SK-N-SH treated with all-trans-retinoic acid at 6 μM for 48 hours (cell line): Measurements from ENCODE around the gene FANCM.

Source experiments
- ARNTL ChIP-seq: fragments of 450-650 bp; formaldehyde crosslinking; IDR thresholded peaks from 2 replicates; pipeline ENCODE4 v1.5.0; 2020; ENCODE audit warnings: low read depth, mild to moderate bottlenecking, moderate library complexity, borderline replicate concordance
- PATZ1 ChIP-seq: fragments of 250-450 bp; sonication (Bioruptor Pico); IDR thresholded peaks from 2 replicates; pipeline ENCODE4 v1.8.0; 2020; ENCODE audit warnings: mild to moderate bottlenecking, moderate library complexity, borderline replicate concordance
- RARB ChIP-seq: fragments of 250-450 bp; sonication (Bioruptor Pico); IDR thresholded peaks from 2 replicates; pipeline ENCODE4 v1.8.0; 2021; ENCODE audit warnings: mild to moderate bottlenecking, moderate library complexity
- SNAI2 ChIP-seq: fragments of 250-450 bp; sonication (Bioruptor Pico); IDR thresholded peaks from 2 replicates; pipeline ENCODE4 v1.5.0; 2020; ENCODE audit warnings: mild to moderate bottlenecking, moderate library complexity
- TCF4 ChIP-seq: fragments of 250-450 bp; sonication (Bioruptor Pico); IDR thresholded peaks from 2 replicates; pipeline ENCODE4 v1.8.0; 2021; ENCODE audit warnings: mild to moderate bottlenecking, moderate library complexity, borderline replicate concordance
- TSHZ2 ChIP-seq: fragments of 250-450 bp; sonication (Bioruptor Pico); IDR thresholded peaks from 2 replicates; pipeline ENCODE4 v1.5.0; 2020; ENCODE audit warnings: mild to moderate bottlenecking, moderate library complexity
- ZNF565 ChIP-seq: fragments of 450-650 bp; formaldehyde crosslinking; conservative IDR thresholded peaks from 2 replicates; pipeline ENCODE4 v1.5.0; 2020; ENCODE audit warnings: low read depth, mild to moderate bottlenecking, moderate library complexity

GRCh38 chr14:45112896-45113781 is 22.6 kb upstream of the FANCM start:
- TF ChIP-seq TCF4 (CRISPR knock-in tag), result no peak
- no peak for TF ChIP-seq TSHZ2 (CRISPR knock-in tag)
- no peak for TF ChIP-seq PATZ1
- no peak for TF ChIP-seq ZNF565 (CRISPR knock-in tag)
- no peak for TF ChIP-seq ARNTL
- no peak for TF ChIP-seq RARB
- TF ChIP-seq SNAI2 (CRISPR knock-in tag), result no peak
